Measurements from ENCODE around the gene NLRP1. TPM values are rescaled to one million over a fixed set of nuclear protein-coding genes. Genes with fewer than 3 reads are reported as not detected.
"Not testable (repeated sequence)": the region's sequence is repeated elsewhere in the genome, so short reads cannot be mapped to it uniquely, and the experiment has no call there.

The NLRP1 gene
- total RNA-seq, 1 experiment from 2014 or later = 0.57 TPM

DNA sequence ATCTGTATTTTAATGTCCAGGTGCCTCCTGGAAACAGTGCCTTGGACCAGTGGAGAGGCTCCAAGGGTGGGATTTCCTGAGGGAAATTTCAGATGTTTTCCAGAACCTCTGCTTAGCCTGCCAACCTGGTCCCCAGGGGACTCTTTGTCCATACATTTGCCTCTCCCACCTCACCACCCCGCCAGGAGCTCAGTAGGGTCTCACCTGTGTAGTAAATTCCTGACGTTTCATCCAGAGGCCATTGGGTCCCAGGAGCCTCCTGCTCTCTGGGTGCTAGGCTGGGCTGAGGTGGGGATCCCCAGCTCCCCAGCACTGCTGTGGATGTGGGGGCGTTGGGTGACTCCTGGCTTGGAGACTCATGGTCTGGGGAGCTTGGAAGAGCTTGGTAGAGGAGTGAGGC is 2.7 kb downstream of the NLRP1 start:
- Mint-ChIP-seq H3K4me1 (ENCODE audit: low read depth, unreplicated experiment) (no peaks in the 10 kb centered on the region), H3K27me3 (ENCODE audit: unreplicated experiment) (peaks cover 23% of the 10 kb centered on the region), H3K36me3 (ENCODE audit: insufficient read depth, unreplicated experiment) (no peaks in the 10 kb centered on the region), H3K27ac (ENCODE audit: unreplicated experiment) (no peak overlapping the region), H3K9me3 (ENCODE audit: low read depth, unreplicated experiment) (no peaks in the 10 kb centered on the region), H3K4me3 (ENCODE audit: low read depth, unreplicated experiment) (no peak overlapping the region)
- no peak for DNase-seq
- CTCF ChIA-PET = no interaction called here
- BruUV-seq (replicated peaks) = no TSS peak
- intact Hi-C loops (cut with micrococcal nuclease; ENCODE audit: unreplicated experiment) = loop anchor here (10.0 kb wide), 1 partner anchor 1333 kb away; no protein-coding TSS in a partner anchor
- TF ChIP-seq, protein P1, sequence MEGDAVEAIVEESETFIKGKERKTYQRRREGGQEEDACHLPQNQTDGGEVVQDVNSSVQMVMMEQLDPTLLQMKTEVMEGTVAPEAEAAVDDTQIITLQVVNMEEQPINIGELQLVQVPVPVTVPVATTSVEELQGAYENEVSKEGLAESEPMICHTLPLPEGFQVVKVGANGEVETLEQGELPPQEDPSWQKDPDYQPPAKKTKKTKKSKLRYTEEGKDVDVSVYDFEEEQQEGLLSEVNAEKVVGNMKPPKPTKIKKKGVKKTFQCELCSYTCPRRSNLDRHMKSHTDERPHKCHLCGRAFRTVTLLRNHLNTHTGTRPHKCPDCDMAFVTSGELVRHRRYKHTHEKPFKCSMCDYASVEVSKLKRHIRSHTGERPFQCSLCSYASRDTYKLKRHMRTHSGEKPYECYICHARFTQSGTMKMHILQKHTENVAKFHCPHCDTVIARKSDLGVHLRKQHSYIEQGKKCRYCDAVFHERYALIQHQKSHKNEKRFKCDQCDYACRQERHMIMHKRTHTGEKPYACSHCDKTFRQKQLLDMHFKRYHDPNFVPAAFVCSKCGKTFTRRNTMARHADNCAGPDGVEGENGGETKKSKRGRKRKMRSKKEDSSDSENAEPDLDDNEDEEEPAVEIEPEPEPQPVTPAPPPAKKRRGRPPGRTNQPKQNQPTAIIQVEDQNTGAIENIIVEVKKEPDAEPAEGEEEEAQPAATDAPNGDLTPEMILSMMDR (IDR thresholded peaks at IDR 0.05; ENCODE audit: unreplicated experiment) = no peak

DNA sequence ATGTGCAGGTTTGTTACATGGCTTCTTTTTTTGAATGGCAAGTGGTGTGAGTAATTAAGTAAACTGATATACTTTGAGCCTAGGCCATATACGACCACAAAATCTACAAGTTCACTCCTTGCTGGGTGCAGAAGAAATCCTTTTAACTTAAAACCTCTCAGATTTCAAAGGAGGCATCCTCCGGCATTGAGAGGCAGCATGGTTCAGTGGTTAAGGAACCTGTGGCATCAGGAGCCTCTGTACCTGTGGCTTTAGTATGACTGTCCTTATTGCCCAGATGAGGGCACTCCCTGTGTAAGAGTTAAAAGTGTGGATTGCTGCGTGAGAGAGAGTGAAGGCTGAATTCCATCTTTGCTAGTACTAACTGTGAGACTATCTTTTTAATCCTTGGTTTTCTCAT is 3.3 kb downstream of the NLRP1 start:
- Mint-ChIP-seq H3K27me3 (ENCODE audit: unreplicated experiment) (peaks cover 30% of the 10 kb centered on the region), H3K4me3 (ENCODE audit: low read depth, unreplicated experiment) (no peak overlapping the region), H3K9me3 (ENCODE audit: low read depth, unreplicated experiment) (no peaks in the 10 kb centered on the region), H3K27ac (ENCODE audit: unreplicated experiment) (no peak overlapping the region), H3K36me3 (ENCODE audit: insufficient read depth, unreplicated experiment) (no peaks in the 10 kb centered on the region), H3K4me1 (ENCODE audit: low read depth, unreplicated experiment) (no peaks in the 10 kb centered on the region)
- CTCF ChIA-PET = no interaction called here
- intact Hi-C loops (cut with micrococcal nuclease; ENCODE audit: unreplicated experiment) = loop anchor here (10.0 kb wide), 1 partner anchor 1334 kb away; no protein-coding TSS in a partner anchor
- TF ChIP-seq, protein P1 (IDR thresholded peaks at IDR 0.05; ENCODE audit: unreplicated experiment) = no peak
- no TSS peak for BruUV-seq (replicated peaks)
- DNase-seq = no peak

DNA sequence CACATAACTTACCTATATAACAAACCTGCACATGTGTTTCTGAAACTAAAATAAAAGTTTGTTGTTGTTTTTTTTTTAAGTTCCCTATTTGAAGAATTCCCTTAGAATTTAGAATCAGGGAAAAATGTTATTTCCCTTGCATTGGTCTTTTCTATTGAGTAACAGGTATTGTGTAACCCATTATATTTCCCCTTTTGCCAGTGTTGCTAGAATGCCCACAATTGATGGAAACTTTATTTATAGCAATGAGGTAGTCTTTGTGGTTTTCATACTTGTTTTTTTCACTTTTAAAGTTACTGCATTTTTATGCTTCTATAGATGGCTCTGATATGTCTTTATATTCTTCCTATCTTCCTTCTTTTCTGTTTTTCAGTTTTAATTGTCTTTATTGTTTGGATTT is 3.9 kb downstream of the NLRP1 start:
- H3K9me3 Mint-ChIP-seq (ENCODE audit: low read depth, unreplicated experiment) = no peaks in the 10 kb centered on the region
- no TSS peak for BruUV-seq (replicated peaks)

DNA sequence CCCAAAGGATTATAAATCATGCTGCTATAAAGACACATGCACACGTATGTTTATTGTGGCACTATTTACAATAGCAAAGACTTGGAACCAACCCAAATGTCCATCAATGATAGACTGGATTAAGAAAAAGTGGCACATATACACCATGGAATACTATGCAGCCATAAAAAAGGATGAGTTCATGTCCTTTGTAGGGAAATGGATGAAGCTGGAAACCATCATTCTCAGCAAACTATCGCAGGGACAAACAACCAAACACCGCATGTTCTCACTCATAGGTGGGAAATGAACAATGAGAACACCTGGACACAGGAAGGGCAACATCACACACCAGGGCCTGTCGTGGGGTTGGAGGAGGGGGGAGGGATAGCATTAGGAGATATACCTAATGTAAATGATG is 5.5 kb downstream of the NLRP1 start:
- H3K36me3 Mint-ChIP-seq (ENCODE audit: insufficient read depth, unreplicated experiment); H3K4me1 Mint-ChIP-seq (ENCODE audit: low read depth, unreplicated experiment); H3K9me3 Mint-ChIP-seq (ENCODE audit: low read depth, unreplicated experiment); intact Hi-C loops (cut with micrococcal nuclease; ENCODE audit: unreplicated experiment); CTCF ChIA-PET; H3K4me3 Mint-ChIP-seq (ENCODE audit: low read depth, unreplicated experiment); BruUV-seq (replicated peaks); DNase-seq; H3K27ac Mint-ChIP-seq (ENCODE audit: unreplicated experiment): not testable (repeated sequence)
- peaks cover 48% of the 10 kb centered on the region for H3K27me3 Mint-ChIP-seq (ENCODE audit: unreplicated experiment)

More for the DNA sequence above, 3.9 kb downstream of the NLRP1 start:
- no peak for DNase-seq
- Mint-ChIP-seq H3K36me3 (ENCODE audit: insufficient read depth, unreplicated experiment) (no peaks in the 10 kb centered on the region), H3K4me3 (ENCODE audit: low read depth, unreplicated experiment) (no peak overlapping the region), H3K27ac (ENCODE audit: unreplicated experiment) (no peak overlapping the region), H3K4me1 (ENCODE audit: low read depth, unreplicated experiment) (no peaks in the 10 kb centered on the region), H3K27me3 (ENCODE audit: unreplicated experiment) (peaks cover 36% of the 10 kb centered on the region)
- CTCF ChIA-PET = no interaction called here
- TF ChIP-seq, protein P1 (IDR thresholded peaks at IDR 0.05; ENCODE audit: unreplicated experiment) = no peak
- intact Hi-C loops (cut with micrococcal nuclease; ENCODE audit: unreplicated experiment) = loop anchor here (10.0 kb wide), 1 partner anchor 1334 kb away; no protein-coding TSS in a partner anchor

DNA sequence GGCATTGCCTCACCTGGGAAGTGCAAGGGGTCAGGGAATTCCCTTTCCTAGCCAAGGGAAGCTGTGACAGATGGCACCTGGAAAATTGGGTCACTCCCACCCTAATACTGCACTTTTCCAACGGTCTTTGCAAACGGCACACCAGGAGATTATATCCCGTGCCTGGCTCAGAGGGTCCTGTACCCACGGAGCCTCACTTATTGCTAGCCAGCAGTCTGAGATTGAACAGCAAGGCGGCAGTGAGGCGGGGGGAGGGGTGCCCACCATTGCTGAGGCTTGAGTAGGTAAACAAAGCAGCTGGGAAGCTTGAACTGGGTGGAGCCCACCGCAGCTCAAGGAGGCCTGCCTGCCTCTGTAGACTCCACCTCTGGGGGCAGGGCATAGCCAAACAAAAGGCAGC is 11.3 kb downstream of the NLRP1 start:
- H3K27me3 Mint-ChIP-seq (ENCODE audit: unreplicated experiment) = peaks cover 64% of the 10 kb centered on the region
- BruUV-seq (replicated peaks); DNase-seq; H3K9me3 Mint-ChIP-seq (ENCODE audit: low read depth, unreplicated experiment); H3K4me1 Mint-ChIP-seq (ENCODE audit: low read depth, unreplicated experiment); H3K36me3 Mint-ChIP-seq (ENCODE audit: insufficient read depth, unreplicated experiment); H3K27ac Mint-ChIP-seq (ENCODE audit: unreplicated experiment); H3K4me3 Mint-ChIP-seq (ENCODE audit: low read depth, unreplicated experiment); intact Hi-C loops (cut with micrococcal nuclease; ENCODE audit: unreplicated experiment); CTCF ChIA-PET: not testable (repeated sequence)

All from Calu3 (cell line).